A549 (cell line): ENCODE results near the gene RAB13.

Source experiments
- CEBPB ChIP-seq, 2 experiments: fragments of >200 bp in 1 of 2; sonication (Bioruptor Twin) in 1 of 2; formaldehyde crosslinking in 1 of 2; IDR thresholded peaks; 2 replicates each; pipeline ENCODE4 v1.6.1; 2012 to 2016
- CTCF ChIP-seq: fragments of >200 bp; sonication (Bioruptor Twin); formaldehyde crosslinking; IDR thresholded peaks from 3 replicates; pipeline ENCODE4 v1.5.1; 2016
- MAFK ChIP-seq: fragments of 450-650 bp; IDR thresholded peaks from 2 replicates; pipeline ENCODE4 v1.6.1; 2014; ENCODE audit not compliant: partially characterized antibody
- MYC ChIP-seq: IDR thresholded peaks from 2 replicates; pipeline ENCODE4 v1.6.1; 2012; ENCODE audit warnings: mild to moderate bottlenecking, inconsistent platforms, low read length, improper control_type of control experiment, borderline replicate concordance
- REST ChIP-seq: fragments of 200-600 bp; sonication (generic); IDR thresholded peaks from 2 replicates; pipeline ENCODE4 v1.6.1; 2016; ENCODE audit warnings: antibody characterized with exemption, mild to moderate bottlenecking, moderate library complexity
- RFX5 ChIP-seq: fragments of 450-650 bp; IDR thresholded peaks from 2 replicates; pipeline ENCODE4 v1.7.1; 2014; ENCODE audit warnings: antibody characterized with exemption, mild to moderate bottlenecking, moderate library complexity
- TP53 ChIP-seq: fragments of 250-450 bp; sonication (Bioruptor Pico); IDR thresholded peaks from 2 replicates; pipeline ENCODE4 v1.5.0; 2021; ENCODE audit warnings: mild to moderate bottlenecking, moderate library complexity
- USF2 ChIP-seq: fragments of 450-650 bp; IDR thresholded peaks from 2 replicates; pipeline ENCODE4 v1.6.1; 2014; ENCODE audit warnings: antibody characterized with exemption
- ZC3H11A ChIP-seq: fragments of 450-650 bp; IDR thresholded peaks from 2 replicates; pipeline ENCODE4 v1.6.1; 2014; ENCODE audit warnings: antibody characterized with exemption, mild to moderate bottlenecking

GRCh38 chr1:154014154-154014907 is 28.2 kb upstream of the RAB13 start:
- no peak for TF ChIP-seq CEBPB (IDR thresholded peaks at IDR 0.05)
- no peak for TF ChIP-seq MYC
- no peak for TF ChIP-seq REST
- TF ChIP-seq TP53 (CRISPR knock-in tag): no peak
- no peak for TF ChIP-seq USF2
- TF ChIP-seq ZC3H11A: no peak
- no peak for TF ChIP-seq CTCF
- TF ChIP-seq RFX5: no peak
- no peak for TF ChIP-seq MAFK
